ENCODE data around the gene OSCP1. TPM values are rescaled to one million over a fixed set of nuclear protein-coding genes. Genes with fewer than 3 reads are reported as not detected.

The OSCP1 gene
- total RNA-seq, 1 donor from 2014 or later: 4.0 TPM

- no peak for DNase-seq (ENCODE audit: low read depth)
- no peak for TF ChIP-seq CTCF (conservative IDR thresholded peaks at IDR 0.05; ENCODE audit: low read depth, low read length)
- no peak overlapping the region for H3K4me3 ChIP-seq (ENCODE audit: low read depth, low read length)
Measured at GRCh38 chr1:36433102-36433501, 17.1 kb downstream of the OSCP1 start.

GRCh38 chr1:36432616-36433015, 17.6 kb downstream of the OSCP1 start:
- peak; percentile 37 for DNase-seq (ENCODE audit: low read depth)
- no peak overlapping the region for H3K4me3 ChIP-seq (ENCODE audit: low read depth, low read length)
- TF ChIP-seq CTCF (conservative IDR thresholded peaks at IDR 0.05; ENCODE audit: low read depth, low read length): no peak

- no peak for TF ChIP-seq CTCF (conservative IDR thresholded peaks at IDR 0.05; ENCODE audit: low read depth, low read length)
- no peak overlapping the region for H3K4me3 ChIP-seq (ENCODE audit: low read depth, low read length)
- DNase-seq (ENCODE audit: low read depth): no peak
Measured at GRCh38 chr1:36425791-36426190, 24.5 kb downstream of the OSCP1 start.

- TF ChIP-seq CTCF (conservative IDR thresholded peaks at IDR 0.05; ENCODE audit: low read depth, low read length): no peak
- no peak for DNase-seq (ENCODE audit: low read depth)
- H3K4me3 ChIP-seq (ENCODE audit: low read depth, low read length): no peak overlapping the region
Measured at GRCh38 chr1:36421649-36422048, 28.6 kb downstream of the OSCP1 start.

GRCh38 chr1:36420836-36421317, 29.4 kb downstream of the OSCP1 start:
- no peak for DNase-seq (ENCODE audit: low read depth)
- TF ChIP-seq CTCF (conservative IDR thresholded peaks at IDR 0.05; ENCODE audit: low read depth, low read length): peak; percentile 97
- no peak overlapping the region for H3K4me3 ChIP-seq (ENCODE audit: low read depth, low read length)

GRCh38 chr1:36420409-36420808, 29.8 kb downstream of the OSCP1 start:
- no peak overlapping the region for H3K4me3 ChIP-seq (ENCODE audit: low read depth, low read length)
- no peak for TF ChIP-seq CTCF (conservative IDR thresholded peaks at IDR 0.05; ENCODE audit: low read depth, low read length)
- no peak for DNase-seq (ENCODE audit: low read depth)

GRCh38 chr1:36419569-36419968, 30.7 kb downstream of the OSCP1 start:
- no peak for TF ChIP-seq CTCF (conservative IDR thresholded peaks at IDR 0.05; ENCODE audit: low read depth, low read length)
- DNase-seq (ENCODE audit: low read depth): no peak
- H3K4me3 ChIP-seq (ENCODE audit: low read depth, low read length): no peak overlapping the region

All from epithelial cell of proximal tubule (primary cell).